NCI-H128 (cell line): Measurements from ENCODE around the gene KHSRP.
A peak's percentile ranks its signal among the peaks of the same experiment; 100 is the strongest.

Source experiments
- DNase-seq: peaks from one replicate; lab custom pipeline; 2025; ENCODE audit not compliant: unreplicated experiment; lab: John Stamatoyannopoulos, UW

KHSRP gene

DNA sequence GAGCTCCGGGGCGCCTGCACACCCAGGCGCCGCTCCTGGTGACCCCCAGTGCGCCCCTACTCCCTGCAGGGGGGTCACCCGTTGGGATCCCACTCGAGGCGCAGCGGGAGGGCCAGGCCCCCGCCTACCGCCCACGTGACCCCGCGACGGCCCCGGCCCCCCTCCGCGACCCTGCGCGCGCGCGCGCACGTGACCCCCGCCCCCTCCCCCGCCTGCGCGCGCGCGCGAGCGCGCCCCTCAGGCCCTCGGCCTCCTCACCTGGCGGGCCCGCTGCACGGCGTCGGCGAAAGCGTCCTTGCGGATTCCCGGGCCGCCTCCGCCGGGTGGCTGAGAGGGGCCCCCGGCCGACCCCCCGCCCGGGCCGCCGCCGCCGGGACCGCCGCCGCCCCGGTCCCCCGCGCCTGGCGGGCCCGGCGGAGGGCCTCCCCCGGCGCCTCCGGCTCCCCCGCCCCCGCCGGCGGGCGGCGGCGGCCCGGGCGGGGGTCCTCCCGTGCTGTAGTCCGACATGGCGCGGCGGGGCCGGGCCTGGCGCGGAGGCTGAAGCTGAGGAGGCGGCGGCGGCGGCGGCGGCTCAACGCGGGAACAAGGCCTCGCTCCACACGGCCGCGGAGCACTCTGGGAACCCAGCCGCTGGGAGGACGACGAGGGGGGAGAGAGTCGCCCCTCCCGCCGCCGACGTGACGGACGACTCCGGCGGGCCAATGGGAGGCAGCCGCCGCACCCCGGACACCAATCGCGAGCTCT, at the start of gene KHSRP:
Gene KHSRP (minus strand): TSS at position 617 of the 744 bp plus-strand sequence. CDS start 110 bp downstream, at position 507.
- DNase-seq = no peak

DNA sequence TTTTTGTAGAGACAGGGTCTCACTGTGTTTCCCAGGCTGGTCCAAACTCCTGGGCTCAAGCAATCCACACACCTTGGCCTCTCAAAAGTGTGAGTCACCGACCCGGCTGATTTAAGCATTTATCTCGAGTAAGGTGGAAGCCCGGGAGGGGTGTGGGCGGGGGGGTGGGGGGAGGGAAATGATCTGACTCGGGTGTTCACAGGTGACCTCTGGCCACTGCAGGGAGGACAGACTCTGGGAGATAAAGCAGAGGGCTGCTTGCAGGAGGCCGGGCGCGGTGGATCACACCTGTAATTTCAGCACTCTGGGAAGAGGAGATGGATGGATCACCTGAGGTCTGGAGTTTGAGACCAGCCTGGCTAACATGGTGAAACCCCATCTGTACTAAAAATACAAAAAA, 49.0 kb upstream of the KHSRP start:
- DNase-seq = no peak

DNA sequence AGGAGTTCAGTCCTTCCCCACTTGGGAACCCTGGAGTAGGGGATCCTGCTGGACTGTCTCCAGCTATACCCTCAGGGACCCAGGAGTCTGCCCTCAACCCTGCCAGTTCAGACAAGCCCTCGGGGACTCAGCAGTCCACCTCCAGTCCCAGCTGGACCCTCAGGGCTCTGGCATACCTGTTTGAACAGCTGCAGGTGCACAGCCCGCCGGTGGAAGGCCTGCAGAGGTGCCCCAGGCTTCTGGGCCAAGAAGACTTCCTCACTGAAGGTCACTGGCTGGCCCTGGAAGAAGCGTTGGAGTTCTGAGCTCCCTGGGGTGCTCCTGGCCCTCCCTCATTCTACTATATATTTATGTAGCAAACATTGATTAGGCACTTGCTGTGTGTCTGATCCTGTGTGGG, 48.1 kb upstream of the KHSRP start:
- no peak for DNase-seq

GRCh38 chr19:6471076-6471475, 46.5 kb upstream of the KHSRP start:
- no peak for DNase-seq

DNA sequence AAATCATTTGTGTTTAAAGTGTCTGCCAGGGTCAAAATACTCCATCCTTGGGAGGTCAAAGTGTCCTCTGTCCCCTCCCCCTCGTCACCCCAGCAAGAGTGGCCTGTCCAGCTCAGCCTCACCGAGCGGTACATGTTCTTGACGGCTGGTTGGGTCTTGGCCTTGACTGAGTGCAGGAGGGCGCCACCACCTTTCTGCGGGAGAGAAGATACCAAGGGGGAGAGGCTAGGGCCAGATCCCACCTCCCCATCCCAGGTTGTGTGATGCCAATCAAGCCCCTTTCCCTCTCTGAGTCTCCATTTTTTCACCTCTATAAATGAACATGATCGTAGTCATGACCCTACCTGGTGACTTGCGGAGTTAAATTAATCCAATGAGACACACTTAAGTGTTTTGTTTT, 45.6 kb upstream of the KHSRP start:
- DNase-seq = no peak

DNA sequence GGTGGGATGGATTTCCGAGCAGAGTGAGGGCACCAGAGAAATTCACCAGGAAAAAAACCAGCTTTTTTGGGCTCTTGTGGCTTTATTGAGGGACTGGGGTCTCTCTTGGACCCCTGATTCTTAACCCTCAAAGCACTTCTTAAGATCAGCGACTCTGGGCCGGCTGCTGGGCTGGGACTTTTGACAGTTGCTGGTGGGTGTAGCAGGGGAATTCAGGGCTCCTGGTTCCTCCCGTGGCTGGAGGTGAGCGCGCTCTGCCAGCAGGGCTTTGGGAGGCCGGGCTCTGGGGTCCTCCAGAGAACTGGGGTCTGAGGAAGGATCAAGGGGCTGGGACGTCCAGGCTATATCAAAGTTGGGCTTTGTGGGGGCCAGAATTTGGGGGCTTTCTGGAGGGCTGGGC, 42.8 kb upstream of the KHSRP start:
- no peak for DNase-seq

- no peak for DNase-seq
These were observed 42.1 kb upstream of the KHSRP start for GRCh38 chr19:6466526-6467248.

DNA sequence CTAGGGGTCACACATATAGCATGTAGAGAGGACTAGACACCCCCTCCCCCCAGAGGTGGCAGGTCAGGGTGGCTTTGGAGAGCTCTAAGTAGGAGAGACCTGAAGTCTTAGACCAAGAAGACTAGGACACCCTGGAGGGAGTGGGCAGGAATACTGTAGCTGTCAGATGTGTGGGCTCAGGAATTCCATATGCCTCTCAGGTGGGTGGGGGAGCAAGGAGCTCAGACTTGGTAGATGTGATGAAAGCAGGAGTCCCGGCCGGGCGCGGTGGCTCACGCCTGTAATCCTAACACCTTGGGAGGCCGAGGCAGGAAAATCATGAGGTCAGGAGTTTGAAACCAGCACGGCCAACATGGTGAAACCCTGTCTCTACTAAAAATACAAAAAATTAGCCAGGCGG, 41.1 kb upstream of the KHSRP start:
- DNase-seq = no peak

DNA sequence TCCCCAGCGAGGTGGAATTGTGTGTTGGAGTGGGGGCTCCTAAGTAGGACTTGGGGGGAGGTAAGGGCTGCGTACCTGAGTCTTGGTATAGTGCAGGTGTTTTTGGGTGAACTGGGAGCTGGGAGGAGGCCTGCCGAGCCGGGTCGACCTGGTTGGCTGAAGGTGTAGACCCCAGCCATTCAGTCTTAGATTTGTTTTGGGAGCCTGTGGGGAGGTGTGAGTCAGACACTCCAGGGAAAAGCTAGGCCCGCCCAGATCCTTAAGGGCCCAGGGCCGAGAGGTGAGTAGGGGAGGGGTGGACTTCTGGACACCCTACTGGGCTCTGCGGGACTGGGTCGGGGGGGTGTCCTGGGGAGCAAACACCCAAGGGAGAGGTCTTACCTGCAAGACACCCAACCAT, 40.4 kb upstream of the KHSRP start:
- no peak for DNase-seq

DNA sequence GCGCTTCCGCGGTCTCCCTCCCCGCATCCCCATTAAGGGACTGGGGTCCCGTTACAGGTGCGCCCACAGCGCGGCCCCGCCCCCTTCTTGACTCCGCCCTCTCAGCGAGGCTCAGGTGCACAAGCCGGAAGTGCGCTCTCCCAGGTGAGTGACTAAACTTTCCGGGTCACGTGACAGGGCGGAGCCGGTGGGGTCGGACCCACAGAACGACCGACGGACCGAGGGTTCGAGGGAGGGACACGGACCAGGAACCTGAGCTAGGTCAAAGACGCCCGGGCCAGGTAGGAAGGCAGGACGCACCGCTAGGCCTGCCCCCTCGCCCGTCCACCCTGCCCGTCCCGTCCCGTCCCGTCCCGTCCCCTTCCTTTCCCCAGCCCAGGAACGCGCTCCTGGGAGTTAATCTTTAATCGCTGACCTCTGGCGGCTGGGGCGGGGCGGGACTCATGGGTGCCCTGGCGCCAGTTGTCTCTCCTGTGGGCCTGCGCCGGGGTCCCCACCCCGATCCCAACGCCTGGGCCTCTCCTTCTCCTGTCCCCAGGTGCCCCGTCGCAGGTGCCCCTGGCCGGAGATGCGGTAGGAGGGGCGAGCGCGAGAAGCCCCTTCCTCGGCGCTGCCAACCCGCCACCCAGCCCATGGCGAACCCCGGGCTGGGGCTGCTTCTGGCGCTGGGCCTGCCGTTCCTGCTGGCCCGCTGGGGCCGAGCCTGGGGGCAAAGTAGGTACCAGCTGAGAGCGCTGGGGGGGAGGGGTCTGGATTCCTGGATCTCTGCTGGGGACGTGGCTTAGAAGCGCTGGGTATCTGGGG, 39.7 kb upstream of the KHSRP start, which contains the start of gene CRB3:
Gene CRB3 (plus strand): TSS at position 202 of the 804 bp plus-strand sequence. CDS start 431 bp downstream, at position 633.
- DNase-seq = no peak

GRCh38 chr19:6460099-6460884, 35.7 kb upstream of the KHSRP start:
- peak; percentile 94 for DNase-seq

GRCh38 chr19:6459262-6460098, 34.9 kb upstream of the KHSRP start, which contains the start of gene SLC25A23:
Gene SLC25A23, minus strand, starts transcription at chr19:6459792. Its CDS starts 164 bp downstream, at chr19:6459628.
- DNase-seq = peak; percentile 2

DNA sequence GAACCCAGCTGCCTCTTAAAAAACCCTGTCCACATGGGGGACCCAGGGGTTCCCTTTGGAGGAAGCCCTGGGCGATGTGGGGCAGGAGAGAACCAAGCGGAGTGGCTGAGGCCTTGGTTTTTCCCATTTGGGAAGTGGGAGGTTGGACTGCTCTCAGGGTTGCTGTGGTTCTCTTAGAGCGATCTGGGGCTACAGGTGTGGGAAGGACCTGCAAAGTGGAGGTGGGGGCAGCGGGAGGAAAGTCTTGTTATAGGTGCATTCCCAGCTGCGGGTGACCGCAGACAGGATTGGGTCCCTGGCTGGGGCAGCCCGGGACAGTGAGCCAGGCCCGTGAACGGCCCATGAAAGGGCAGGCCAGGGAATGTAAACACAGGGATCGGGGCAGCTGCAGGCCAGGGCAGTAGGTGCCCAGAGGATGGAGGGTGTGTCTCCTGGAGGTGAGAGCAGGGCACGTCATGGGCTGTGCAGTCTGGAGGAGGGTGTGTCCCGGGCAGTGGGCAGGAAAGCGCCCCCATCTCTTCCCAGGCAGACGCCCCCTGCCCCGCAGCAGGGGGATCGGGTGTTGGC, 34.2 kb upstream of the KHSRP start:
- DNase-seq = no peak

DNA sequence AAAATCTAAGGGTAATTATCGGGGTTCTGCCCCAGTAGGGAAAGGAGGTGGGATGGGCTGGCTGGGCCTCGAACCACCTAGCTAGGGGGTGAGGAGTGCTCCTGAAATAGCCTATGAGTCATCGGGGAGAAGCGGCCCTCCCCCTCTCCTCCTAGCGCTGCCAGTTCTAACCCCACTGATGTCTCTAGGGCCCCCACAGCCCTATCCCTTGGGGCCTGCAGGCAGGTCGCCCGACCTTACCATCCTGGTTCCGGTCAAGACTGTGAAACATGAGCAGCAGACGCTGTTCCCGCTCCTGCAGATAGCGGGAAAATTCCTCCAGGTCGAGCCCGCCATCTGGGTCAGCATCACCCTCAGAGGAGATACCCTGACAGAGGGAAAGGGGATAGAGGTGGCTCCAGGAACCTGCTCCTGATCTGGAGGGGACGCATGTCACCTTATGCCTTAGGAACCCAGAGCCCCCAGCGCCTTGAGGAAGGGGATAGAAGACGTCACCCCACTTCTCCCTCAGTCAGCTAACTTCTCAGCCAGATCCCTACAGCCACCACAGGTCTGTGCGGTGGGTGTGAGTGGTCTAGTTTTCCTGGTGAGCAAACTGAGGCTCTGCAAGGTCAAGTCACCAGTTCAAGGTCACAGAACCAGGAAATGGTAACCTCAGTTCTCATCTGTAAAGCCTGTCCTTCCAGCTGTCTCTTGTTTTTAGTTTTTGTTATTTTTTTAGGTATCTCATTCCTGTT, 33.5 kb upstream of the KHSRP start:
- no peak for DNase-seq

- no peak for DNase-seq
These were observed 31.3 kb upstream of the KHSRP start for GRCh38 chr19:6455924-6456323.

DNA sequence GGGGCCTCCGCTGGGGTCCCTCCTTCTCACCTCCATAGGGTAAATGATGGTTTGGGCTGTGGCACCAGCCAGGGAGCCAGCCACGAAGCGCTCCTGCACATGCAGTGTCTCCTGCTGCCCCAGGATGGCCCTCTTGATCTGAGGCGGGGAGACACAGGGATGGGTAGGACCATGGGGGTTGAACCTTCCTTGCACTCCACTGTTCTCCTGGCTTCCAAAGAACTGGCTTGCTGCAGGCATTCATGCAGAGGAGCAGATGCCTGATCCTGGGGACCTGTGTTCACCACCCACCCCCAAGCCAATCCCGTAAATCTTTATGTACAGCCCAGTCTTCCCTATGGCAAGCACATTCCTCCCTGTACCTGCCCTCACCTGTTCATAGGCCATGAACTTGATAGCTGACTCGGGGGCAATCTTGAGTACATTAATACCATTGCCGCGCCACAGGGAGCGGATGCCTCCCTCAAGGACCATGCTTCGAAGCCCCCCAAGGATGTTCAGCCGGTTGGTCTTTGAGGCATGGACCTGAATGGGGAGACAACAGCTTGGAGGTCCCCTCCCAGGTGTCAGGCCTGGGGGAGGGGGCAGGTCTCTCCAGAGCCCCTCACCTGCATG, 29.4 kb upstream of the KHSRP start:
- DNase-seq = no peak

DNA sequence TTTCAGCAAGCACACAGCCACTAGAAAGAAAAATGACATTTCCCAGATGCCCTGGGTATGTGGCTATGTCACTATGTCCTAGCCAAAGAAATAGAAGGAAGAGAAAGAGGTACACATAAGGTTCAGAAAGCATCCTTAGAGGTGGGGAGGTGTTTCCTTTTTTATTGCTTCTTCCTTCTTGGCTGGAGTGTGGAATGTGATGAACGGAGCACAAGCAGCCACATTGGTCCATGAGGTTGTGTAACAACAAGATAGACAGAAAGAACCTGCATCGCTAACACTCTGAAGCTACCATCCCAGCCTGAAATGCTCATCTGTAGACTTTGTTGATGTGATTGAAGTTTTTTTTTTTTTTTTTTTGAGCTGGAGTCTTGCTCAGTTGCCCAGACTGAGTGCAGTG, 28.3 kb upstream of the KHSRP start:
- no peak for DNase-seq

- no peak for DNase-seq
These were observed 27.6 kb upstream of the KHSRP start for GRCh38 chr19:6452223-6452614.
